ENCODE measurements around the gene MYLK. TPM values are rescaled to one million over a fixed set of nuclear protein-coding genes. Genes with fewer than 3 reads are reported as not detected.

The MYLK gene
- total RNA-seq, 2 experiments from 2014 or later: 0.22 TPM; not detected in 1

DNA sequence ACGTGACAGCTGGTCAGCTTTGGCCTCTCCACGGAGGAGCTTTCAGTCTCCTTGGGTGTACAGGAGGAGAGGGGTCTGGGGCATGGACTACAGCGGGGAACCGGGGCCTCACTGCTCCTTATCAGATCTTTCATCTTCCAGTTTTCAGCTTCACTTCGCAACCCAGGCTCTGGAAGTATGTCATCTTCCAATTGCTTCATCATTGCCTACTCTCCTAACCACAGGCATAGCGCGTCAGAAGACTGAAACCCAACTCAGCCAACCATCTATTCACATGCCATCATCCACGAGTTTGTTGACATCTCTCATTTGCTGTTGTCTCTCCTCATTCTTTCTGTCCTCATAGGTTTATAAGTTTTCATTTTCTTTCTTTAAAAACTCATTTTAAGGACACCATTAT, 119.5 kb downstream of the MYLK start:
- Mint-ChIP-seq H3K36me3 (ENCODE audit: low read depth) (no peaks in the 10 kb centered on the region), H3K27me3 (peaks cover 9% of the 10 kb centered on the region), H3K4me3 (no peak overlapping the region), H3K9me3 (no peaks in the 10 kb centered on the region), H3K4me1 (ENCODE audit: low read depth) (no peaks in the 10 kb centered on the region), H3K27ac (no peak overlapping the region)
- DNase-seq: no peak
- POLR2A ChIA-PET: no interaction called here
- CTCF ChIA-PET: no interaction called here
- intact Hi-C loops (cut with DNase I, micrococcal nuclease): no loop called here
- Histone ChIP-seq H3K27me3 (ENCODE audit: control insufficient read depth in 1 of 2, insufficient read depth in 2 of 2, low read length in 2 of 2) (no peaks in the 10 kb centered on the region), H3K4me1 (ENCODE audit: insufficient read depth, low read length) (no peaks in the 10 kb centered on the region), H3K27ac (ENCODE audit: low read depth in 1 of 2, low read length in 2 of 2) (no peak overlapping the region), H3K4me3 (ENCODE audit: low read length) (no peak overlapping the region), H3K9me3 (ENCODE audit: control insufficient read depth in 1 of 2, insufficient read depth in 1 of 2, low read length in 2 of 2) (no peaks in the 10 kb centered on the region), H3K36me3 (ENCODE audit: insufficient read depth, low read length) (no peaks in the 10 kb centered on the region)
- ATAC-seq (ENCODE audit: poor library complexity): no peak
- TF ChIP-seq, protein P1, sequence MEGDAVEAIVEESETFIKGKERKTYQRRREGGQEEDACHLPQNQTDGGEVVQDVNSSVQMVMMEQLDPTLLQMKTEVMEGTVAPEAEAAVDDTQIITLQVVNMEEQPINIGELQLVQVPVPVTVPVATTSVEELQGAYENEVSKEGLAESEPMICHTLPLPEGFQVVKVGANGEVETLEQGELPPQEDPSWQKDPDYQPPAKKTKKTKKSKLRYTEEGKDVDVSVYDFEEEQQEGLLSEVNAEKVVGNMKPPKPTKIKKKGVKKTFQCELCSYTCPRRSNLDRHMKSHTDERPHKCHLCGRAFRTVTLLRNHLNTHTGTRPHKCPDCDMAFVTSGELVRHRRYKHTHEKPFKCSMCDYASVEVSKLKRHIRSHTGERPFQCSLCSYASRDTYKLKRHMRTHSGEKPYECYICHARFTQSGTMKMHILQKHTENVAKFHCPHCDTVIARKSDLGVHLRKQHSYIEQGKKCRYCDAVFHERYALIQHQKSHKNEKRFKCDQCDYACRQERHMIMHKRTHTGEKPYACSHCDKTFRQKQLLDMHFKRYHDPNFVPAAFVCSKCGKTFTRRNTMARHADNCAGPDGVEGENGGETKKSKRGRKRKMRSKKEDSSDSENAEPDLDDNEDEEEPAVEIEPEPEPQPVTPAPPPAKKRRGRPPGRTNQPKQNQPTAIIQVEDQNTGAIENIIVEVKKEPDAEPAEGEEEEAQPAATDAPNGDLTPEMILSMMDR (IDR thresholded peaks at IDR 0.05): no peak

DNA sequence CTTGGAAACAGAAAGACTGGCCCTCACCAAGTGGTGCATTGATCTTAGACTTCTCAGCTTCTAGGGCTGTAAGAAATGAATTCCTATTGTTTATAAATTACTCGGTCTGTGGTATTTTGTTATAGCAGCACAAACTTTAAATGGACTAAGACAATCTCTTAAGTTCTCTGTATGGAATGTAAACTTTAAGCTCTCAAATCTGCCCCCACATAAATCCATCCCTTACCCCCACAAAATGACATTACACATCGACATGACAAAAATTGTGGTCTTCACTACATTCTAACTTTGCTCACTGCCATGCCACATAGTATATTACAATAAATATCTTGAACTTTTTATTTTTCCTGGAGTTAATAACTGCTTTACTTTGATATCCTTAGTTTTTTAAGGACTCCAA, 121.3 kb downstream of the MYLK start:
- no peak for ATAC-seq (ENCODE audit: poor library complexity)
- intact Hi-C loops (cut with DNase I, micrococcal nuclease): no loop called here
- Mint-ChIP-seq H3K27me3 (peaks cover 9% of the 10 kb centered on the region), H3K4me1 (ENCODE audit: low read depth) (no peaks in the 10 kb centered on the region), H3K4me3 (no peak overlapping the region), H3K36me3 (ENCODE audit: low read depth) (no peaks in the 10 kb centered on the region), H3K27ac (no peak overlapping the region), H3K9me3 (no peaks in the 10 kb centered on the region)
- ChIA-PET POLR2A (no interaction called here), CTCF (no interaction called here)
- Histone ChIP-seq H3K4me1 (ENCODE audit: insufficient read depth, low read length) (no peaks in the 10 kb centered on the region), H3K27me3 (ENCODE audit: control insufficient read depth in 1 of 2, insufficient read depth in 2 of 2, low read length in 2 of 2) (peaks cover 0 to 4% of the 10 kb centered on the region in 2 experiments), H3K9me3 (ENCODE audit: control insufficient read depth in 1 of 2, insufficient read depth in 1 of 2, low read length in 2 of 2) (no peaks in the 10 kb centered on the region), H3K27ac (ENCODE audit: low read depth in 1 of 2, low read length in 2 of 2) (no peak overlapping the region), H3K4me3 (ENCODE audit: low read length) (no peak overlapping the region), H3K36me3 (ENCODE audit: insufficient read depth, low read length) (no peaks in the 10 kb centered on the region)
- DNase-seq: no peak
- TF ChIP-seq, protein P1 (IDR thresholded peaks at IDR 0.05): no peak

DNA sequence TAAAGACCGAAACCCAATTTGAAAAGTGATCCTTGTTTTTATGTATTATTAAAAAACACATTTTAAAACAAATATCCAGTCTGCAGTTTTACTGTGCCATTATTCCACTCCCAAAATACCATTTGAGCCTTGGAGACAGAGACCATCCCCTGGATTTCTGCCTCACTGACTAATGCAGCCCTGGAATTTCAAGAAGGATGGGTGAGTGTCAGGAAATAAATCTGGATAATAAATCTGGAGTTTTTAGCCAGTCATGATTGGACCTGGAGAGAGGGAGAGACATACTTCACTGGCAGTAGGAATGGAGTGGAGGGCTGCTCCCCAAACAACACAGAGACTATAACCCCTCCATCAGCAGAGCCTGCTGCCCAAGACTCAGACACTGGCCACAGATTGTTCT, 123.3 kb downstream of the MYLK start:
- H3K4me3 ChIP-seq (ENCODE audit: low read length): no peak overlapping the region
- Mint-ChIP-seq H3K27ac (no peak overlapping the region), H3K4me1 (ENCODE audit: low read depth) (no peaks in the 10 kb centered on the region), H3K4me3 (no peak overlapping the region), H3K36me3 (ENCODE audit: low read depth) (no peaks in the 10 kb centered on the region), H3K9me3 (no peaks in the 10 kb centered on the region), H3K27me3 (peaks cover 14% of the 10 kb centered on the region)
- ChIA-PET CTCF (no interaction called here), POLR2A (no interaction called here)
- no peak overlapping the region for H3K27ac ChIP-seq (ENCODE audit: low read depth in 1 of 2, low read length in 2 of 2)
- intact Hi-C loops (cut with DNase I, micrococcal nuclease): no loop called here
- TF ChIP-seq, protein P1 (IDR thresholded peaks at IDR 0.05): no peak
- H3K27me3 ChIP-seq (ENCODE audit: control insufficient read depth in 1 of 2, insufficient read depth in 2 of 2, low read length in 2 of 2): peaks cover 0 to 4% of the 10 kb centered on the region in 2 experiments
- H3K9me3 ChIP-seq (ENCODE audit: control insufficient read depth in 1 of 2, insufficient read depth in 1 of 2, low read length in 2 of 2): no peaks in the 10 kb centered on the region
- DNase-seq: no peak
- no peaks in the 10 kb centered on the region for H3K36me3 ChIP-seq (ENCODE audit: insufficient read depth, low read length)
- H3K4me1 ChIP-seq (ENCODE audit: insufficient read depth, low read length): peaks cover 3% of the 10 kb centered on the region
- no peak for ATAC-seq (ENCODE audit: poor library complexity)
